IMR-90 (cell line): ENCODE data around the gene NT5DC1. TPM values are rescaled to one million over a fixed set of nuclear protein-coding genes. Genes with fewer than 3 reads are reported as not detected.
A peak's percentile ranks its signal among the peaks of the same experiment; 100 is the strongest.

Experiments
- ATAC-seq: fragments of 200-7000 bp; cut with Tn5 transposase; 2 replicates; pipeline ENCODE4 v1.9.1; 2020; ENCODE audit warnings: low read depth, mild to moderate bottlenecking, moderate library complexity
- BruUV-seq: library from RNA; stranded (reverse); fragments of 400-500 nt; replicated peaks from 2 replicates; lab custom pipeline; 2021; lab: Mats Ljungman, UMichigan
- CTCF ChIA-PET: fragments of 300-600 bp; formaldehyde crosslinking; extraction: SDS; loops from one replicate; lab custom pipeline; 2021; ENCODE audit warnings: antibody characterized with exemption; lab: Yijun Ruan, JAX
- POLR2A ChIA-PET: fragments of 300-600 bp; sonication (Branson Sonifier 250); formaldehyde crosslinking; loops from one replicate; lab custom pipeline; 2022; ENCODE audit warnings: antibody characterized with exemption; ENCODE audit not compliant: unreplicated experiment; lab: Charles Lee
- DNase-seq: peaks from one replicate; pipeline ENCODE4 v3.0.0; 2013
- H2AFZ ChIP-seq: replicated peaks from 2 replicates; pipeline ENCODE3; 2013; ENCODE audit warnings: low read length, mild to moderate bottlenecking; ENCODE audit not compliant: poor library complexity
- H2AK5ac ChIP-seq: 2 replicates; pipeline ENCODE4 v1.6.1; 2013; ENCODE audit warnings: low read depth, low read length, inconsistent platforms
- H2AK9ac ChIP-seq: replicated peaks from 2 replicates; pipeline ENCODE3; 2013; ENCODE audit warnings: mild to moderate bottlenecking, low read depth, low read length, moderate library complexity; ENCODE audit not compliant: poor library complexity
- H2BK120ac ChIP-seq: 2 replicates; pipeline ENCODE4 v1.6.1; 2013; ENCODE audit warnings: low read depth, low read length, inconsistent platforms
- H2BK15ac ChIP-seq: 3 replicates; pipeline ENCODE4 v1.6.1; 2013; ENCODE audit warnings: low read depth, low read length, inconsistent platforms
- H2BK20ac ChIP-seq: 2 replicates; pipeline ENCODE4 v1.6.1; 2013; ENCODE audit warnings: low read depth, mild to moderate bottlenecking, inconsistent platforms, low read length, moderate library complexity
- H2BK5ac ChIP-seq: 2 replicates; pipeline ENCODE4 v1.6.1; 2013; ENCODE audit warnings: mild to moderate bottlenecking, low read depth, low read length, inconsistent platforms; ENCODE audit not compliant: poor library complexity, severe bottlenecking
- H3K14ac ChIP-seq: replicated peaks from 2 replicates; pipeline ENCODE4 v1.6.1; 2013; ENCODE audit warnings: low read depth, low read length, inconsistent platforms
- H3K18ac ChIP-seq: 2 replicates; pipeline ENCODE4 v1.6.1; 2013; ENCODE audit warnings: low read depth, low read length, control low read depth
- H3K23ac ChIP-seq: 2 replicates; pipeline ENCODE4 v1.6.1; 2013; ENCODE audit warnings: low read depth, low read length, inconsistent platforms
- H3K27ac ChIP-seq: 2 replicates; pipeline ENCODE4 v1.5.1; 2013; ENCODE audit warnings: mild to moderate bottlenecking, control low read depth, low read length; ENCODE audit not compliant: insufficient read depth
- H3K27me3 ChIP-seq: 2 replicates; pipeline ENCODE4 v1.6.1; 2013; ENCODE audit warnings: low read length; ENCODE audit not compliant: control insufficient read depth, insufficient read depth
- H3K36me3 ChIP-seq: 2 replicates; pipeline ENCODE4 v1.6.1; 2013; ENCODE audit warnings: low read length, mixed read lengths; ENCODE audit not compliant: control insufficient read depth, insufficient read depth
- H3K4ac ChIP-seq: 2 replicates; pipeline ENCODE4 v1.6.1; 2013; ENCODE audit warnings: low read depth, low read length, inconsistent platforms
- H3K4me1 ChIP-seq: 2 replicates; pipeline ENCODE4 v1.6.1; 2013; ENCODE audit warnings: low read length, mixed read lengths; ENCODE audit not compliant: control insufficient read depth, insufficient read depth
- H3K4me2 ChIP-seq: 2 replicates; pipeline ENCODE4 v1.6.1; 2013; ENCODE audit warnings: low read depth, mild to moderate bottlenecking, control low read depth, low read length, moderate library complexity
- H3K4me3 ChIP-seq: 2 replicates; pipeline ENCODE4 v1.5.1; 2013; ENCODE audit warnings: low read depth, mild to moderate bottlenecking, control low read depth, low read length, moderate library complexity; ENCODE audit not compliant: insufficient read depth
- H3K56ac ChIP-seq: 2 replicates; pipeline ENCODE4 v1.6.1; 2013; ENCODE audit warnings: low read length, inconsistent platforms; ENCODE audit not compliant: insufficient read depth; ENCODE audit errors: extremely low read depth
- H3K79me1 ChIP-seq, 2 experiments: 2 replicates each; pipeline ENCODE4 v1.6.1; 2013; ENCODE audit warnings: low read length in 2 of 2, inconsistent platforms in 1 of 2, low read depth in 1 of 2
- H3K9ac ChIP-seq: 2 replicates; pipeline ENCODE4 v1.6.1; 2013; ENCODE audit warnings: low read depth, low read length, control low read depth
- H3K9me1 ChIP-seq: 2 replicates; pipeline ENCODE4 v1.6.1; 2013; ENCODE audit warnings: low read length, inconsistent platforms; ENCODE audit not compliant: insufficient read depth
- H3K9me3 ChIP-seq: 2 replicates; pipeline ENCODE4 v1.6.1; 2013; ENCODE audit warnings: low read length; ENCODE audit not compliant: control insufficient read depth, insufficient read depth
- H4K20me1 ChIP-seq: 2 replicates; pipeline ENCODE4 v1.6.1; 2013; ENCODE audit warnings: low read length, inconsistent platforms; ENCODE audit not compliant: insufficient read depth
- H4K5ac ChIP-seq: 2 replicates; pipeline ENCODE4 v1.6.1; 2013; ENCODE audit warnings: mild to moderate bottlenecking, low read depth, low read length, control low read depth
- H4K8ac ChIP-seq, 2 experiments: 2 replicates each; pipeline ENCODE4 v1.6.1; 2013; ENCODE audit warnings: low read depth in 2 of 2, low read length in 2 of 2, control low read depth in 1 of 2, inconsistent platforms in 1 of 2
- H4K91ac ChIP-seq: 2 replicates; pipeline ENCODE4 v1.6.1; 2013; ENCODE audit warnings: low read depth, low read length, inconsistent platforms; ENCODE audit not compliant: insufficient read depth
- BHLHE40 ChIP-seq: fragments of 150-350 bp; IDR thresholded peaks from 2 replicates; pipeline ENCODE4 v1.6.1; 2016; ENCODE audit warnings: mild to moderate bottlenecking, low read depth, low read length
- CEBPB ChIP-seq: IDR thresholded peaks from 2 replicates; pipeline ENCODE4 v1.6.1; 2012; ENCODE audit warnings: low read depth, low read length, improper control_type of control experiment
- CHD1 ChIP-seq: IDR thresholded peaks from 2 replicates; pipeline ENCODE4 v1.6.1; 2012; ENCODE audit warnings: low read depth, low read length, improper control_type of control experiment
- FOS ChIP-seq: fragments of 150-350 bp; IDR thresholded peaks from 2 replicates; pipeline ENCODE4 v1.6.1; 2016; ENCODE audit warnings: low read depth, low read length
- MAFK ChIP-seq: IDR thresholded peaks from 2 replicates; pipeline ENCODE4 v1.6.1; 2012; ENCODE audit warnings: low read depth, low read length, improper control_type of control experiment
- MAZ ChIP-seq: IDR thresholded peaks from 2 replicates; pipeline ENCODE4 v1.6.1; 2012; ENCODE audit warnings: low read depth, mild to moderate bottlenecking, low read length, improper control_type of control experiment, moderate library complexity, borderline replicate concordance
- MXI1 ChIP-seq: IDR thresholded peaks from 2 replicates; pipeline ENCODE4 v1.6.1; 2012; ENCODE audit warnings: low read depth, mild to moderate bottlenecking, low read length, moderate library complexity, borderline replicate concordance
- NFE2L2 ChIP-seq: fragments of 150-350 bp; IDR thresholded peaks from 2 replicates; pipeline ENCODE4 v1.6.1; 2016; ENCODE audit warnings: low read depth, mild to moderate bottlenecking, low read length
- POLR2A ChIP-seq: IDR thresholded peaks from 2 replicates; pipeline ENCODE4 v1.6.1; 2012; ENCODE audit warnings: mild to moderate bottlenecking, low read depth, low read length
- RAD21 ChIP-seq: IDR thresholded peaks from 2 replicates; pipeline ENCODE4 v1.6.1; 2012; ENCODE audit warnings: low read length, improper control_type of control experiment
- RCOR1 ChIP-seq: IDR thresholded peaks from 2 replicates; pipeline ENCODE4 v1.6.1; 2012; ENCODE audit warnings: mild to moderate bottlenecking, low read length, improper control_type of control experiment; ENCODE audit not compliant: insufficient replicate concordance
- RFX5 ChIP-seq: IDR thresholded peaks from 2 replicates; pipeline ENCODE4 v1.8.0; 2012; ENCODE audit warnings: low read depth, mild to moderate bottlenecking, low read length, moderate library complexity
- SMC3 ChIP-seq: fragments of 150-350 bp; IDR thresholded peaks from 2 replicates; pipeline ENCODE4 v1.6.1; 2016; ENCODE audit warnings: low read depth, mild to moderate bottlenecking, antibody characterized with exemption, low read length, moderate library complexity
- WGBS, 2 experiments: methylation state at CpG; one replicate each; pipeline versions ENCODE4 v1.1.5 to v1.1.7; 2013; ENCODE audit warnings: missing lambda C conversion rate in 2 of 2; ENCODE audit not compliant: insufficient read length in 1 of 2; ENCODE audit errors: extremely low coverage in 2 of 2; 5-methylcytosine and 5-hydroxymethylcytosine counted together
- dilution Hi-C: fragments of 300-500 bp; cut with HindIII; formaldehyde crosslinking; loops from one replicate; pipeline ENCODE4 v1.14.3; 2018; ENCODE audit warnings: low sequenced_read_pairs; ENCODE audit not compliant: unreplicated experiment
- in situ Hi-C: fragments of 300-500 bp; cut with MboI; formaldehyde crosslinking; loops from 3 replicates; pipeline ENCODE4 v1.14.3; 2019; ENCODE audit warnings: low sequenced_read_pairs, inconsistent platforms, mixed read lengths
- intact Hi-C: fragments of 100-400 bp; cut with micrococcal nuclease; formaldehyde crosslinking; loops from 2 replicates; pipeline ENCODE4 v1.10.0; 2022
- polyA plus RNA-seq, 3 experiments: library from polyadenylated mRNA; depleted of rRNA; stranded (reverse); fragments of >200 nt; gene quantifications; 2 replicates each; pipeline ENCODE4 v1.2.3, GENCODE V29; 2012; ENCODE audit warnings: low replicate concordance in 1 of 3
- total RNA-seq: library from RNA; depleted of rRNA; stranded (reverse); fragments of >200 nt; gene quantifications from 2 replicates; pipeline ENCODE4 v1.2.3, GENCODE V29; 2012
- TF ChIP-seq, protein P1 (sequence below): conservative IDR thresholded peaks from 2 replicates; pipeline ENCODE4 v1.5.1; 2012; ENCODE audit warnings: mild to moderate bottlenecking, low read depth, low read length, improper control_type of control experiment
- TF ChIP-seq, protein P2 (sequence below): fragments of 150-350 bp; IDR thresholded peaks from 2 replicates; pipeline ENCODE4 v1.6.1; 2016; ENCODE audit warnings: low read depth, mild to moderate bottlenecking, low read length, moderate library complexity, borderline replicate concordance
- TF ChIP-seq, protein P3 (sequence below): fragments of 150-350 bp; IDR thresholded peaks from 2 replicates; pipeline ENCODE4 v1.6.1; 2017; ENCODE audit warnings: mild to moderate bottlenecking, antibody characterized with exemption, low read length, low read depth

NT5DC1 gene
- total and polyA plus RNA-seq, 2 of the 4 experiments (the other 2 are of a cell fraction), result 11.7 to 16.8 TPM

DNA sequence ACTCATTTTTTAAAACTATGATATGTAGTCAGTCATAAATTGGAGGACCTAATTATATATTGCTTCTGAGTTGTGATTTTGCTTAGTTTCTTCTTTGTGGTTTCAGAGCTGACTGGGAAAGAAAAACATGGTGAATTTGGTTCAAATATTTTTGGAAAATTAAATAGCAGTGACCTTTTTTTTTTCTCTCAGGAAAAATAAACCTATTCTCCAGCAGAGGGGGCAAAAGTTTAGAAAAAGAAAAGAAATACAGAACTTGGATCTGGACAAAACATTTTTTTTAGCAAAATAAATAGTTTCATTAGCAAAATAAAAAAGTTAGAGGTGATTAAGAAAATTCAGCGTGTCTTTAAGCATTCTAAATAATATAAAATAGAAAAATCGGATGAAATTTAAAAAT, 15.1 kb downstream of the NT5DC1 start:
- Histone ChIP-seq H2BK5ac (no peak overlapping the region), H2AFZ (no peak overlapping the region), H4K5ac (no peak overlapping the region), H3K4me3 (no peak overlapping the region), H2AK9ac (no peak overlapping the region), H3K27ac (no peak overlapping the region), H4K91ac (no peak overlapping the region), H3K4me2 (no peak overlapping the region), H3K14ac (no peak overlapping the region), H3K9me3 (no peaks in the 10 kb centered on the region), H2BK20ac (no peak overlapping the region), H3K23ac (no peak overlapping the region), H3K79me1 (no peaks in the 10 kb centered on the region), H3K9me1 (no peaks in the 10 kb centered on the region; the same call in 1 of the 2 replicates), H3K4me1 (no peaks in the 10 kb centered on the region), H3K18ac (no peak overlapping the region), H3K56ac (no peak overlapping the region), H4K20me1 (no peaks in the 10 kb centered on the region), H2BK120ac (no peak overlapping the region), H3K9ac (no peak overlapping the region), H3K36me3 (peaks cover 11% of the 10 kb centered on the region), H2BK15ac (no peak overlapping the region), H2AK5ac (no peak overlapping the region), H4K8ac (no peak overlapping the region), H3K27me3 (no peaks in the 10 kb centered on the region), H3K4ac (no peak overlapping the region)
- no CpG with 5 or more reads among the region's 2 CpGs for WGBS, 2 experiments
- dilution Hi-C loops, result no loop called here
- in situ Hi-C loops, result no loop called here
- POLR2A ChIA-PET, result no interaction called here
- CTCF ChIA-PET, result interaction anchor here (0.7 to 0.8 kb wide), 2 partner anchors 99 to 104 kb away, joined by 4 to 6 read pairs; no protein-coding TSS in a partner anchor
- intact Hi-C loops, result loop anchor here (5.0 kb wide), 1 partner anchor 102 kb away; no protein-coding TSS in a partner anchor
- no peak for ATAC-seq
- DNase-seq, result no peak
- TF ChIP-seq MAFK, result no peak
- no peak for TF ChIP-seq CEBPB
- TF ChIP-seq FOS, result no peak
- TF ChIP-seq POLR2A, result no peak
- TF ChIP-seq, protein P1, sequence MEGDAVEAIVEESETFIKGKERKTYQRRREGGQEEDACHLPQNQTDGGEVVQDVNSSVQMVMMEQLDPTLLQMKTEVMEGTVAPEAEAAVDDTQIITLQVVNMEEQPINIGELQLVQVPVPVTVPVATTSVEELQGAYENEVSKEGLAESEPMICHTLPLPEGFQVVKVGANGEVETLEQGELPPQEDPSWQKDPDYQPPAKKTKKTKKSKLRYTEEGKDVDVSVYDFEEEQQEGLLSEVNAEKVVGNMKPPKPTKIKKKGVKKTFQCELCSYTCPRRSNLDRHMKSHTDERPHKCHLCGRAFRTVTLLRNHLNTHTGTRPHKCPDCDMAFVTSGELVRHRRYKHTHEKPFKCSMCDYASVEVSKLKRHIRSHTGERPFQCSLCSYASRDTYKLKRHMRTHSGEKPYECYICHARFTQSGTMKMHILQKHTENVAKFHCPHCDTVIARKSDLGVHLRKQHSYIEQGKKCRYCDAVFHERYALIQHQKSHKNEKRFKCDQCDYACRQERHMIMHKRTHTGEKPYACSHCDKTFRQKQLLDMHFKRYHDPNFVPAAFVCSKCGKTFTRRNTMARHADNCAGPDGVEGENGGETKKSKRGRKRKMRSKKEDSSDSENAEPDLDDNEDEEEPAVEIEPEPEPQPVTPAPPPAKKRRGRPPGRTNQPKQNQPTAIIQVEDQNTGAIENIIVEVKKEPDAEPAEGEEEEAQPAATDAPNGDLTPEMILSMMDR, result peak; percentile 49
- TF ChIP-seq SMC3, result peak; percentile 45; the same call in 1 of the 2 replicates
- TF ChIP-seq, protein P2, sequence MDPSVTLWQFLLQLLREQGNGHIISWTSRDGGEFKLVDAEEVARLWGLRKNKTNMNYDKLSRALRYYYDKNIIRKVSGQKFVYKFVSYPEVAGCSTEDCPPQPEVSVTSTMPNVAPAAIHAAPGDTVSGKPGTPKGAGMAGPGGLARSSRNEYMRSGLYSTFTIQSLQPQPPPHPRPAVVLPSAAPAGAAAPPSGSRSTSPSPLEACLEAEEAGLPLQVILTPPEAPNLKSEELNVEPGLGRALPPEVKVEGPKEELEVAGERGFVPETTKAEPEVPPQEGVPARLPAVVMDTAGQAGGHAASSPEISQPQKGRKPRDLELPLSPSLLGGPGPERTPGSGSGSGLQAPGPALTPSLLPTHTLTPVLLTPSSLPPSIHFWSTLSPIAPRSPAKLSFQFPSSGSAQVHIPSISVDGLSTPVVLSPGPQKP, result no peak
- TF ChIP-seq MAZ, result no peak
- no peak for TF ChIP-seq RCOR1
- no peak for TF ChIP-seq CHD1
- TF ChIP-seq, protein P3, sequence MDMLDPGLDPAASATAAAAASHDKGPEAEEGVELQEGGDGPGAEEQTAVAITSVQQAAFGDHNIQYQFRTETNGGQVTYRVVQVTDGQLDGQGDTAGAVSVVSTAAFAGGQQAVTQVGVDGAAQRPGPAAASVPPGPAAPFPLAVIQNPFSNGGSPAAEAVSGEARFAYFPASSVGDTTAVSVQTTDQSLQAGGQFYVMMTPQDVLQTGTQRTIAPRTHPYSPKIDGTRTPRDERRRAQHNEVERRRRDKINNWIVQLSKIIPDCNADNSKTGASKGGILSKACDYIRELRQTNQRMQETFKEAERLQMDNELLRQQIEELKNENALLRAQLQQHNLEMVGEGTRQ, result no peak
- TF ChIP-seq NFE2L2, result no peak
- TF ChIP-seq BHLHE40, result no peak
- no peak for TF ChIP-seq MXI1
- TF ChIP-seq RAD21, result 0 out of 2 replicates have a peak, but pooled peaks have one; percentile 27
- no peak for TF ChIP-seq RFX5
- BruUV-seq, result no TSS peak
